PFSK-1 (cell line): Measurements from ENCODE around the gene PNLIPRP3.

Source experiments
- FOXP2 ChIP-seq: optimal IDR thresholded peaks from 2 replicates; pipeline ENCODE3; 2011; ENCODE audit warnings: borderline replicate concordance, control low read depth, inconsistent platforms; ENCODE audit not compliant: insufficient read depth; ENCODE audit errors: extremely low read length, extremely low read depth
- POLR2AphosphoS5 ChIP-seq: IDR thresholded peaks from 2 replicates; pipeline ENCODE4 v1.6.1; 2012; ENCODE audit warnings: low read depth, mild to moderate bottlenecking, control low read depth, low read length, moderate library complexity
- REST ChIP-seq, 2 experiments: IDR thresholded peaks; 2 replicates each; pipeline versions ENCODE4 v1.6.1 to v1.8.0; 2011 to 2012; ENCODE audit warnings: low read depth in 2 of 2, low read length in 2 of 2, control low read depth in 1 of 2, inconsistent platforms in 1 of 2, mild to moderate bottlenecking in 1 of 2, moderate library complexity in 1 of 2; ENCODE audit not compliant: insufficient read depth in 1 of 2
- SIN3A ChIP-seq: IDR thresholded peaks from 2 replicates; pipeline ENCODE4 v1.6.1; 2012; ENCODE audit warnings: mild to moderate bottlenecking, low read length, moderate library complexity, borderline replicate concordance; ENCODE audit not compliant: insufficient read depth
- TAF1 ChIP-seq: IDR thresholded peaks from 2 replicates; pipeline ENCODE4 v1.6.1; 2012; ENCODE audit warnings: low read length, control low read depth, borderline replicate concordance; ENCODE audit not compliant: insufficient read depth

The PNLIPRP3 gene

DNA sequence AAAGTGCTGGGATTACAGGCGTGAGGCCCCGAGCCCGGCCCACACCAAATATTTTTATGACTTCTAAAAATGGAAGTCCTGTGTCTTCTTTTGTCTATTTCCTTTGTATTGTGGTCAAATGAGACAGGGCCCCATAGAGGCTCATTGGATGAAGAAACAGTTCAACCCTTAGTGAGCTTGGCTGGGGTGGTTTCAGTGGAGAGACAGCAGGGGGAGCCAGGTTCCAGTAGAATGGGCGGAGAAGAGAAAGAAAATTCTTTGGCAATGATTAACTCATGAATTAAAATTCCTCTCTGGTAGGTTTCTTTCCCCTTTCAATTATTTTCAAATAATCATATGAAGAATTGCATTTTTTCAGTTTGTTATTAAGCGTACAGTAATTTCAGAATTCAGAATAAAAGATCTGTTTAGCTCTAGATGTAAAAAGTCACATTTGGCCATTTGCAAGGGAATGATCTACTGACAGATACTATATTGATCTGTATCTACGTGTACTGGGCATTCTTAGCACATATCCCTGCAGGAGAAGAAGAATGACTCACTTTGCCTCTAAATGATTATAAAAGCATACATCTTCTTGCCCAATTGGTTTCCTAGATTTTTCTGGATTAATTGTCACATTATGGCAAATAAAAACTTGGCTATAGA, 43.2 kb downstream of the PNLIPRP3 start:
- no peak for TF ChIP-seq FOXP2
- no peak for TF ChIP-seq REST (IDR thresholded peaks at IDR 0.05; ENCODE audit: insufficient read depth in 1 of 2, low read depth in 2 of 2, low read length in 2 of 2)

DNA sequence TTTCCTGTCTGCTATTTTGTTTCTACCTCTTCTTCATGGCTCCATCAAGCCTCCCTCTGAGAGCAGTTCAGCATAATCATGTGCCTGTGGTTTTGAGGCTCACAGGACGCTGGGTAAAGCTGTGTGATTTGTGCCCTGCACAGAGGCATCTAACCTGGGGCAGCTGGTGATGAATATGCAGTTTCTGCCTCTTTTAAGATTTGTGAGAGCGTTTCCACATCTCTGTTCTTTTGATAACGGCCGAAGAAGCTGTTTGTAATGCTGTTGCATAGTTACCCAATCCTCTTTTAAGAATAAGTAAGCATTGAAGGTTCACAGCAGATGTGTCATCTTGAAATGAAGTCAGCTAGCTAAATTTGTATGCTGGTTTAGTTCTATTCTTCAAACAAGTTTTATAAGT, 45.2 kb downstream of the PNLIPRP3 start:
- TF ChIP-seq POLR2AphosphoS5 (no peak), REST (IDR thresholded peaks at IDR 0.05; ENCODE audit: insufficient read depth in 1 of 2, low read depth in 2 of 2, low read length in 2 of 2) (no peak), TAF1 (no peak), SIN3A (no peak), FOXP2 (no peak)

- TF ChIP-seq TAF1 = no peak
- TF ChIP-seq SIN3A = no peak
- no peak for TF ChIP-seq REST (IDR thresholded peaks at IDR 0.05; ENCODE audit: insufficient read depth in 1 of 2, low read depth in 2 of 2, low read length in 2 of 2)
- no peak for TF ChIP-seq POLR2AphosphoS5
- no peak for TF ChIP-seq FOXP2
Measured at GRCh38 chr10:116475866-116476265, 48.2 kb downstream of the PNLIPRP3 start.

GRCh38 chr10:116476461-116476860, 48.8 kb downstream of the PNLIPRP3 start:
- no peak for TF ChIP-seq POLR2AphosphoS5
- no peak for TF ChIP-seq TAF1
- TF ChIP-seq REST (IDR thresholded peaks at IDR 0.05; ENCODE audit: insufficient read depth in 1 of 2, low read depth in 2 of 2, low read length in 2 of 2) = no peak
- TF ChIP-seq SIN3A = no peak
- TF ChIP-seq FOXP2 = no peak
